Measurements from ENCODE around the gene RREB1. TPM values are rescaled to one million over a fixed set of nuclear protein-coding genes. Genes with fewer than 3 reads are reported as not detected.
A peak's percentile ranks its signal among the peaks of the same experiment; 100 is the strongest.

Gene RREB1
- total RNA-seq, 4 donors from 2014 or later: 40.8 to 68.6 (median 54.4) TPM

DNA sequence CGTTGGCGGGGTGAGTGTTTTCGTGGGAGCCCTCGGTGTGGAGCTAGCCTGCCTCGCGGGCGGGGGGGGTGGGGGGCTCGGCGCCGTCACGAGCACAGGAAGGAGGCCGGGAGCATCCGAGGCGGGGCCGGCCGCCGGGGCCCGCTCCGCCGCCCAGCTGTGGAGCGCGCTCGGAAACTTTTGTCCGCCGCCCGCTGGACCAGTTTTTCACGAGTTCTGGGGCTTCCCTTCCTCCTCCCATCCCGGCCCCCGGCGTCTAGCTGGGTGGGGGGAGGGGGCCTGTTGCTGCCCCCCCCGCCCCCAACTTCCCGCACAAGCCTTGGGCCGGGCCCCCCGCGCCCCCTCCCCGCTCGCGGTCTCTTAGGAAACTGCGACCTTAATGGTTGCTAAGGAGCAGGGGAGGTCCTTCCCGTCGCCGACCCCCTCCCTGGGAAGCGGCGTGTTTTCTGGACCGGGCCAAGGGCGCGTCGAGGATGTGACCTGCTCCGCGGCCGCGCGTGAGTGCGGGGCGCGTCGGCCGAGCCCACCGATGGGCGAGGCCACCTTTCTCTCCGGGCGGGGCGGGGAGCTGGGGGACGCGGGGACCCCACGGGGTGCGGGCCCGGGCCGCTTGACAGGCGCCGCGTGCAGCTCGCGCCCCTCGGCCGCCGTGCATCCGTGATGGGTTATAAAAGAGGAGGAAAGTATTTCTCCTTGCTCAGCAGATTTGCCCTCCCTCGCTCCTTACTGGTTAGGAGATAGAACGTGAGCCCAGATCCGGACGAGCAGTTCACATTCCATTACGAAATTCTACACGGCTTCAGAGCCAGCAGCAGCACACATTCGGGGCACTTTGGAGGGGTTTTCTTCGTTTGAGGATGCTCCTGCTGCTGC lies 1.4 kb downstream of the RREB1 start:
- intact Hi-C loops (cut with DNase I; ENCODE audit: low total_unique reads): no loop called here
- H3K4me3 ChIP-seq (ENCODE audit: low read depth, poor library complexity, severe bottlenecking): peak overlapping the region; percentile 83
- 1% methylated on average over 39 to 55 of the region's 86 CpGs for WGBS, 2 donors
- TF ChIP-seq, protein P1, sequence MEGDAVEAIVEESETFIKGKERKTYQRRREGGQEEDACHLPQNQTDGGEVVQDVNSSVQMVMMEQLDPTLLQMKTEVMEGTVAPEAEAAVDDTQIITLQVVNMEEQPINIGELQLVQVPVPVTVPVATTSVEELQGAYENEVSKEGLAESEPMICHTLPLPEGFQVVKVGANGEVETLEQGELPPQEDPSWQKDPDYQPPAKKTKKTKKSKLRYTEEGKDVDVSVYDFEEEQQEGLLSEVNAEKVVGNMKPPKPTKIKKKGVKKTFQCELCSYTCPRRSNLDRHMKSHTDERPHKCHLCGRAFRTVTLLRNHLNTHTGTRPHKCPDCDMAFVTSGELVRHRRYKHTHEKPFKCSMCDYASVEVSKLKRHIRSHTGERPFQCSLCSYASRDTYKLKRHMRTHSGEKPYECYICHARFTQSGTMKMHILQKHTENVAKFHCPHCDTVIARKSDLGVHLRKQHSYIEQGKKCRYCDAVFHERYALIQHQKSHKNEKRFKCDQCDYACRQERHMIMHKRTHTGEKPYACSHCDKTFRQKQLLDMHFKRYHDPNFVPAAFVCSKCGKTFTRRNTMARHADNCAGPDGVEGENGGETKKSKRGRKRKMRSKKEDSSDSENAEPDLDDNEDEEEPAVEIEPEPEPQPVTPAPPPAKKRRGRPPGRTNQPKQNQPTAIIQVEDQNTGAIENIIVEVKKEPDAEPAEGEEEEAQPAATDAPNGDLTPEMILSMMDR (IDR thresholded peaks at IDR 0.05): no peak
- TF ChIP-seq POLR2A (IDR thresholded peaks at IDR 0.05): no peak
- DNase-seq (ENCODE audit: low spot score in 2 of 2): peak; percentile 78 to 93

DNA sequence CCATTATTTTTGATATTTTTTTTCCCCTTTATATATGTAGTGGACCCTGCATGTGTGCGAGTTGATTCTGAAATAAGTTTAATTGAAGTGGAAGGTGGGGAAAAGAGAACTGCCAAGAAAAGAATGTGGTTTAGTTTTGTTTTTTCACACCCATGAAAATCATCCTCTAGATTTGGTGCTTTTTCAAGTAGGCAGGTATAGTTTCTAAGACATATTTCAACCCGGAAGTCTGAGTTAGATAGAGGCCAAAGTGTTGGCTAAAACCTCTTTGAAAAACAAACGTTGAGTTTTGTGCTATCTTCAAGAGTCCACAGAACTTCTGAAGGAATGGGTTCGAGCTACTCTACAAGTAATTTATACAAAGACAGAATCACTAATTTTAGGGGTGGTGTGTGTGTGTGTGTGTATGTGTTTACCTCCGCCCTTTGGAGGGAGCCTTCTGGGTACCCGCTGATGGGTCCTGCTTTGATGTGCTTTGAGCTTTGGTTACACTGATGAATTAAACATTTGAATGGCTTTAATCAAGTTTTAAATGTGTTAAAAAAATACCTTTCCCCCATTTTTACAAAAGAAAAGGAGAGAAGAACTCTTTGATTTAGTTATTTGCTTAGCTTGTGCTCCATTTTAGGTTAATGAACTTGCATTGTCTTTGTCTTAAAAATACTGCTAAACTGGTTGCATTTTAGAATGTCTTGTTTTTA lies 2.5 kb downstream of the RREB1 start:
- DNase-seq (ENCODE audit: low spot score in 2 of 2): no peak
- intact Hi-C loops (cut with DNase I; ENCODE audit: low total_unique reads): no loop called here
- no peak overlapping the region for H3K4me3 ChIP-seq (ENCODE audit: low read depth, poor library complexity, severe bottlenecking)
- TF ChIP-seq, protein P1 (IDR thresholded peaks at IDR 0.05): no peak
- TF ChIP-seq POLR2A (IDR thresholded peaks at IDR 0.05): no peak
- WGBS, 2 donors: 47 to 49% methylated on average over 6 of the region's 6 CpGs

DNA sequence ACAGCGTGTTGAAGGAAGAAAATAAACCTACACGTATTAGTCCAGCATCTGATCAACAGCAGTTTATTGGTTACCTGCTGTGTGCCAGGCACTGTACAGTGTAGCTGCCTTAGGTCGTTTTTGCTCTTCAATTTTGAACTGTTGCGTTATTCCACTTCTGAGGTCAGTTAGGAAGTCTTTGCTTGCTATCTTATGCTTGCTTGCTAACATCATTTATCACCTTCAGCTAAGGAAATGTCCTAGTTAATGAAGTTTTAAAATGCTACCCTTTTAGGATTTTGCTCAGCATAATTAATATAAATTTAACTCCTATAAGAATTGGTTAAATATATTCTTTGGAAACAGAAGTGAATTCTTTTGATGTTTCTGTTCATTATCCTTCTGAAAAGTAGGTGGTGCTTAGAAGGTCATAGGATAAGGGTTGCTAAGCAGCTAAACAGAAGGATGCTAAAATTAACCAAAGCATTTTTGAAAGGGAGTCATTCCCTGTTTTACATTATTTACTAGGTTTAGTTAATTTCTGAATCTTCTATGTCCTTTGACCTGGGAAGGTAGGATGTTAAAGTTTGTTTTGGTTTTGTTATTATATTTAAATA lies 3.4 kb downstream of the RREB1 start:
- no peak for DNase-seq (ENCODE audit: low spot score in 2 of 2)
- intact Hi-C loops (cut with DNase I; ENCODE audit: low total_unique reads): no loop called here
- H3K4me3 ChIP-seq (ENCODE audit: low read depth, poor library complexity, severe bottlenecking): no peak overlapping the region
- TF ChIP-seq POLR2A (IDR thresholded peaks at IDR 0.05): no peak
- TF ChIP-seq, protein P1 (IDR thresholded peaks at IDR 0.05): no peak
- 64 to 67% methylated on average over 4 of the region's 4 CpGs for WGBS, 2 donors

DNA sequence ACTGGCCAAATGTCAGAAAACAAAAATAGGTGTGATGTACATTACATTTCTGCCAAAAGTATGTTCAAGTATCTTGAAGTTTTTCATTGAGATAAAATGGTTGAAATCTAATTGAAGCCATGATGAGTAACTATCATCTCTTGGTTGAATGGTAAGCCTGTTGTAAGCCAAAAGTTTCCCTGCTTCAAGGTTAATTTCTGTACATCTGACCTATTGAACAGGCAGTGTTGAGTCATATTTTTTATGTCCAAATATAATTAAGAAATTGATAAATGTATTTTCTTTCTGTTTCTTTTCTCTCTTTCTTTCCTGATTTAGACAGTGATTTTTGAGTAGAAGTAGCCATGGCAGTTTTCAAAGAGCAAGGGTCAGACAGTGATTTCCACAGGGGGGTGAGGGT lies 4.4 kb downstream of the RREB1 start:
- intact Hi-C loops (cut with DNase I; ENCODE audit: low total_unique reads): no loop called here
- no peak for DNase-seq (ENCODE audit: low spot score in 2 of 2)
- no peak overlapping the region for H3K4me3 ChIP-seq (ENCODE audit: low read depth, poor library complexity, severe bottlenecking)
- TF ChIP-seq, protein P1 (IDR thresholded peaks at IDR 0.05): no peak
- TF ChIP-seq POLR2A (IDR thresholded peaks at IDR 0.05): no peak

DNA sequence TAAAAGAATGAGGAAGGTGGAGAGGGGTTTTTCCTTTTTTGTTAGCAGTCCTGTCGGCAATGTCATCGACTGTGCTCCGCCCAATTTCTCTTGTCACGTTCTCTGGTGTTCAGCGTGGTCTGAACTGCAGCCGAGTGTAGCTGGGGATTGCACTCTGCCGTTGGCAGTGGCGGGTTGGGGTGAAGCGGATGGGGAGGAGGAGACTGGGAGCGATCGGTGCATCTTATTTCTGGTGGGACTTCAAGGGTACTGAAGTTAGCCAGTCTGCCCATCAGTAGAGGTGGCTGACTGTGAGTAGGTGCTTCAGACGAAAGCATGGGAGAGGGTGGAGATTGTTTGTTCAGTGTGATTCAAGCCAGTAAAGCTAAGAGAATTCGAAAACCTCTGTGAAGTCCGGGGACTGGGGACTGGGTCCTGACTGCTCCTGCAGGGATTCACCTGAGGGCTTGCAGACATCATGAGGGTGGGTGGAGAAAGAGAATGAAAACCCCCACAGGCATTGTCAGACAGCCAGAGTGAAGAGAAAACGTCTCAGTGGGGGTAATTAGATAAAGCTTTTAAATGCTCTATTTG lies 5.1 kb downstream of the RREB1 start:
- 23 to 29% methylated on average over 15 of the region's 15 CpGs for WGBS, 2 donors
- no peak overlapping the region for H3K4me3 ChIP-seq (ENCODE audit: low read depth, poor library complexity, severe bottlenecking)
- no peak for DNase-seq (ENCODE audit: low spot score in 2 of 2)
- TF ChIP-seq, protein P1 (IDR thresholded peaks at IDR 0.05): no peak
- TF ChIP-seq POLR2A (IDR thresholded peaks at IDR 0.05): no peak
- intact Hi-C loops (cut with DNase I; ENCODE audit: low total_unique reads): no loop called here

Measured in lower leg skin (tissue), 4 donors.